ENCODE data around the gene ATP2B2. TPM values are rescaled to one million over a fixed set of nuclear protein-coding genes. Genes with fewer than 3 reads are reported as not detected.
A peak's percentile ranks its signal among the peaks of the same experiment; 100 is the strongest.

ATP2B2 gene
- total and polyA plus RNA-seq, 2 of the 8 experiments (the other 6 are each of a cell fraction or from before 2014, with no cell fraction given) = 0.14 to 1.2 TPM

- peaks cover 5 to 6% of the 10 kb centered on the region in 2 experiments for H4K20me1 ChIP-seq (replicated peaks in 1 of 2; ENCODE audit: control insufficient read depth in 1 of 2, insufficient read depth in 2 of 2, low read length in 2 of 2)
- no peak overlapping the region for H3K4ac ChIP-seq (replicated peaks; ENCODE audit: insufficient read length, low read depth, low read length)
- H3K4me3 ChIP-seq (ENCODE audit: extremely low read depth in 1 of 4, insufficient read depth in 2 of 4, low read depth in 3 of 4, low read length in 4 of 4) = no peak overlapping the region
- H3K14ac ChIP-seq (ENCODE audit: insufficient read length) = no peak overlapping the region
- H2BK5ac ChIP-seq (ENCODE audit: low read depth, low read length) = no peak overlapping the region
- peaks cover 16 to 62% (median 46%) of the 10 kb centered on the region in 4 experiments for H3K36me3 ChIP-seq (ENCODE audit: control insufficient read depth in 2 of 4, insufficient read depth in 4 of 4, low read length in 3 of 4)
- no peaks in the 10 kb centered on the region for H3K4me1 ChIP-seq (replicated peaks in 1 of 4; ENCODE audit: control insufficient read depth in 3 of 4, insufficient read depth in 4 of 4, low read length in 3 of 4)
- no peak overlapping the region for H3K4me2 ChIP-seq (ENCODE audit: insufficient read depth in 1 of 2, low read depth in 2 of 2, low read length in 2 of 2)
- H3K79me1 ChIP-seq (ENCODE audit: low read depth, low read length) = no peaks in the 10 kb centered on the region; the same call in 1 of the 2 replicates
- no peak overlapping the region for H2BK12ac ChIP-seq (ENCODE audit: low read depth, low read length)
- H3K23ac ChIP-seq (ENCODE audit: insufficient read length) = no peak overlapping the region
- POLR2A ChIA-PET (ENCODE audit: partially characterized antibody) = interaction anchor here (0.8 to 1.9 kb wide), 8 partner anchors 8 to 112 kb away, joined by 3 to 7 read pairs (median 6); partner anchors contain the start of genes GHRL and SEC13
- H3K18ac ChIP-seq (ENCODE audit: extremely low read depth, low read length) = no peak overlapping the region
- H3K27me3 ChIP-seq (replicated peaks in 1 of 4; ENCODE audit: control insufficient read depth in 3 of 4, extremely low read depth in 1 of 4, insufficient read depth in 3 of 4, low read length in 3 of 4) = no peaks in the 10 kb centered on the region
- no peak overlapping the region for H4K5ac ChIP-seq (ENCODE audit: insufficient read length, low read depth, low read length)
- 89% methylated on average over 4 of the region's 4 CpGs; no CpG with 5 or more reads in 1 of the 2 experiments for WGBS, 2 experiments (ENCODE audit: extremely low coverage in 1 of 2, insufficient coverage in 1 of 2, insufficient read length in 1 of 2, insufficient replicate concordance in 2 of 2, low coverage in 1 of 2, low lambda C conversion rate in 2 of 2, missing lambda C conversion rate in 1 of 2)
- no peak overlapping the region for H3K27ac ChIP-seq (ENCODE audit: low read depth, low read length)
- H2AK5ac ChIP-seq (ENCODE audit: low read depth, low read length) = no peak overlapping the region
- no peak overlapping the region for H2BK120ac ChIP-seq (replicated peaks; ENCODE audit: low read depth, low read length)
- no peak overlapping the region for H3K9ac ChIP-seq (replicated peaks in 1 of 4; ENCODE audit: extremely low read depth in 1 of 4, low read depth in 3 of 4, low read length in 3 of 4)
- H3K9me3 ChIP-seq (ENCODE audit: insufficient read depth in 2 of 2, low read depth in 1 of 2, low read length in 1 of 2) = no peaks in the 10 kb centered on the region
- H4K91ac ChIP-seq (replicated peaks; ENCODE audit: insufficient read length, low read length) = no peak overlapping the region
- 0 out of 2 replicates have a peak, but pooled peaks have one; percentile 54 for TF ChIP-seq POLR2AphosphoS5 (IDR thresholded peaks at IDR 0.05; ENCODE audit: low read depth, low read length)
- no peak for TF ChIP-seq MAX (IDR thresholded peaks at IDR 0.05)
- H3K56ac ChIP-seq (replicated peaks; ENCODE audit: insufficient read length, low read depth, low read length) = no peak overlapping the region
- H2AFZ ChIP-seq (ENCODE audit: low read length) = no peak overlapping the region
- no peaks in the 10 kb centered on the region for H3K23me2 ChIP-seq (ENCODE audit: low read depth, low read length)
- H4K8ac ChIP-seq (ENCODE audit: extremely low read depth, insufficient read depth, low read length) = no peak overlapping the region
- CTCF ChIA-PET (ENCODE audit: partially characterized antibody) = interaction anchor here (1.0 to 1.1 kb wide), 3 partner anchors 15 to 42 kb away, joined by 3 to 4 read pairs (median 4); partner anchors contain the start of gene SEC13
- H2BK20ac ChIP-seq (ENCODE audit: low read length) = no peak overlapping the region
- no peaks in the 10 kb centered on the region for H3K79me2 ChIP-seq (ENCODE audit: control insufficient read depth in 1 of 2, insufficient read depth in 2 of 2, low read length in 2 of 2)
- DNase-seq (ENCODE audit: low read depth in 1 of 2, low spot score in 2 of 2) (no peak), FAIRE-seq (no peak)
- no peak overlapping the region for H2BK15ac ChIP-seq (ENCODE audit: low read length)
Measured at GRCh38 chr3:10305331-10305902, 200.0 kb downstream of the ATP2B2 start.

Measured in H1 (cell line).